SK-MEL-5 (cell line): ENCODE results near the gene DMAP1. TPM values are rescaled to one million over a fixed set of nuclear protein-coding genes. Genes with fewer than 3 reads are reported as not detected.

Experiments
- DNase-seq: peaks from one replicate; pipeline ENCODE4 v3.0.0-alpha.2; 2016; ENCODE audit warnings: low read depth, low spot score
- in situ Hi-C: cut with HindIII; loops from 2 replicates; pipeline ENCODE4 v1.10.0; 2016; ENCODE audit warnings: low sequenced_read_pairs, high pct_unique_total_duplicates, low pct_unique_long_range_greater_than_20kb
- small RNA-seq, 2 experiments: library from RNA; depleted of rRNA; stranded (forward); fragments of <200 nt; gene quantifications; one replicate each; pipeline ENCODE3, GENCODE V24; 2014
- total RNA-seq: library from RNA; depleted of rRNA; stranded (reverse); fragments of >200 nt; shearing (Covaris generic); gene quantifications from 2 replicates; pipeline ENCODE4 v1.2.3, GENCODE V29; 2014; rRNA removed

The DMAP1 gene
- total RNA-seq, 1 experiment from 2014 or later, result 3.4 TPM

- in situ Hi-C loops, result no loop called here
- no peak for DNase-seq
Observed at GRCh38 chr1:44264451-44264771, 51.1 kb downstream of the DMAP1 start.

GRCh38 chr1:44265656-44266358 lies 52.5 kb downstream of the DMAP1 start:
- in situ Hi-C loops, result no loop called here
- DNase-seq, result no peak

GRCh38 chr1:44266400-44267344 lies 53.4 kb downstream of the DMAP1 start:
- DNase-seq, result no peak
- in situ Hi-C loops, result no loop called here

GRCh38 chr1:44267438-44267837 lies 54.2 kb downstream of the DMAP1 start:
- DNase-seq, result no peak
- in situ Hi-C loops, result no loop called here

GRCh38 chr1:44268054-44268453 lies 54.8 kb downstream of the DMAP1 start:
- DNase-seq, result no peak
- in situ Hi-C loops, result no loop called here

Small RNAs within 50 kb of the gene (small RNA-seq; reads per million reads assigned to genes)
- 0 reads per million in 2 experiments for gene AL035417.1

Other genes starting within 250 kb of the DMAP1 start
- 33.6 and 39.4 TPM in 2 replicates for gene DPH2, start 243.5 kb upstream of the DMAP1 start, total RNA-seq
- gene ATP6V0B, start 238.5 kb upstream of the DMAP1 start, total RNA-seq, result 420 and 460 TPM in 2 replicates
- 43.5 and 52.5 TPM in 2 replicates for gene B4GALT2, start 234.3 kb upstream of the DMAP1 start, total RNA-seq
- gene CCDC24, start 221.9 kb upstream of the DMAP1 start, total RNA-seq, result 5.1 and 5.2 TPM in 2 replicates
- 0.27 and 0.77 TPM in 2 replicates for gene SLC6A9, start 182.0 kb upstream of the DMAP1 start, total RNA-seq
- gene KLF17, start 94.7 kb upstream of the DMAP1 start, total RNA-seq, result not detected in 2 replicates
- not detected in 2 replicates for gene KLF18, start 71.8 kb upstream of the DMAP1 start, total RNA-seq
- 50.2 and 52.8 TPM in 2 replicates for gene ERI3, start 141.8 kb downstream of the DMAP1 start, total RNA-seq
- 60.9 and 68.8 TPM in 2 replicates for gene RNF220, start 191.8 kb downstream of the DMAP1 start, total RNA-seq